ENCODE data around the gene DNA2. TPM values are rescaled to one million over a fixed set of nuclear protein-coding genes. Genes with fewer than 3 reads are reported as not detected.
"Not testable (repeated sequence)": the region's sequence is repeated elsewhere in the genome, so short reads cannot be mapped to it uniquely, and the experiment has no call there.

Gene DNA2
- 10 to 100 TPM in 1 of 4 donors, 1 to 10 TPM in 3; 1.8 to 10.5 (median 5.2) TPM for total RNA-seq

- 6 to 12% methylated on average over 16 to 32 of the region's 46 CpGs for WGBS, 2 donors
- Histone ChIP-seq H3K36me3 (no peaks in the 10 kb centered on the region), H3K27ac (peak within 1 kb of the TSS; percentile 1 to 86 (median 70)), H3K4me1 (peaks cover 9 to 22% (median 12%) of the 10 kb centered on the region in 3 donors), H3K9me3 (no peaks in the 10 kb centered on the region), H3K27me3 (no peaks in the 10 kb centered on the region), H3K4me3 (peak within 1 kb of the TSS; percentile 57 to 83 (median 63))
- no peak for DNase-seq
- TF ChIP-seq CTCF (IDR thresholded peaks at IDR 0.05) (no peak), POLR2A (IDR thresholded peaks at IDR 0.05) (no peak)
- intact Hi-C loops (cut with DNase I) = no loop called here
These were observed at the start of gene DNA2 for GRCh38 chr10:68471586-68472408. DNA2 (minus strand) TSS chr10:68471973; CDS start chr10:68471864, 109 bp downstream.

- 78 to 90% methylated on average over 11 of the region's 11 CpGs for WGBS, 2 donors
- peaks cover 0 to 77% (median 0%) of the 10 kb centered on the region in 3 donors for H3K36me3 ChIP-seq
- H3K27ac ChIP-seq; H3K4me3 ChIP-seq; intact Hi-C loops (cut with DNase I); H3K27me3 ChIP-seq; H3K9me3 ChIP-seq; H3K4me1 ChIP-seq; DNase-seq: not testable (repeated sequence)
These were observed 46.8 kb upstream of the DNA2 start for GRCh38 chr10:68518609-68519008.

- intact Hi-C loops (cut with DNase I) = no loop called here
- peaks cover 0 to 75% (median 0%) of the 10 kb centered on the region in 3 donors for H3K36me3 ChIP-seq
These were observed 45.4 kb upstream of the DNA2 start for GRCh38 chr10:68517188-68517587.

GRCh38 chr10:68516766-68517165, 45.0 kb upstream of the DNA2 start:
- DNase-seq = no peak
- intact Hi-C loops (cut with DNase I) = no loop called here
- no peaks in the 10 kb centered on the region for H3K27me3 ChIP-seq
- peaks cover 0 to 5% (median 0%) of the 10 kb centered on the region in 3 donors for H3K4me1 ChIP-seq
- peaks cover 0 to 74% (median 0%) of the 10 kb centered on the region in 3 donors for H3K36me3 ChIP-seq
- H3K4me3 ChIP-seq = no peak overlapping the region
- H3K27ac ChIP-seq = peak overlapping the region in 1 of 4 donors; percentile 8
- no peak for TF ChIP-seq POLR2A (IDR thresholded peaks at IDR 0.05)
- TF ChIP-seq CTCF (IDR thresholded peaks at IDR 0.05) = no peak
- H3K9me3 ChIP-seq = no peaks in the 10 kb centered on the region
- WGBS, 2 donors = 56 to 65% methylated on average over 4 of the region's 4 CpGs

More at GRCh38 chr10:68517188-68517587, 45.4 kb upstream of the DNA2 start:
- peaks cover 0 to 5% (median 0%) of the 10 kb centered on the region in 3 donors for H3K4me1 ChIP-seq
- no peak overlapping the region for H3K27ac ChIP-seq
- no peaks in the 10 kb centered on the region for H3K9me3 ChIP-seq
- H3K4me3 ChIP-seq = no peak overlapping the region
- DNase-seq = no peak
- no peak for TF ChIP-seq POLR2A (IDR thresholded peaks at IDR 0.05)
- TF ChIP-seq CTCF (IDR thresholded peaks at IDR 0.05) = no peak
- WGBS, 2 donors = 73 to 89% methylated on average over 5 of the region's 5 CpGs
- no peaks in the 10 kb centered on the region for H3K27me3 ChIP-seq

GRCh38 chr10:68516216-68516615, 44.4 kb upstream of the DNA2 start:
- H3K27ac ChIP-seq; H3K4me1 ChIP-seq; H3K9me3 ChIP-seq; H3K4me3 ChIP-seq; DNase-seq; intact Hi-C loops (cut with DNase I); H3K27me3 ChIP-seq: not testable (repeated sequence)
- 35 to 78% methylated on average over 2 of the region's 2 CpGs for WGBS, 2 donors
- peaks cover 0 to 77% (median 0%) of the 10 kb centered on the region in 3 donors for H3K36me3 ChIP-seq

- no peak overlapping the region for H3K4me3 ChIP-seq
- no peak overlapping the region for H3K27ac ChIP-seq
- no peaks in the 10 kb centered on the region for H3K27me3 ChIP-seq
- H3K36me3 ChIP-seq = peaks cover 0 to 59% (median 0%) of the 10 kb centered on the region in 3 donors
- no peaks in the 10 kb centered on the region for H3K9me3 ChIP-seq
- H3K4me1 ChIP-seq = no peaks in the 10 kb centered on the region
- DNase-seq = no peak
- no peak for TF ChIP-seq CTCF (IDR thresholded peaks at IDR 0.05)
- no peak for TF ChIP-seq POLR2A (IDR thresholded peaks at IDR 0.05)
- intact Hi-C loops (cut with DNase I) = no loop called here
- WGBS, 2 donors = 93 to 94% methylated on average over 6 of the region's 6 CpGs
These were observed 36.3 kb upstream of the DNA2 start for GRCh38 chr10:68508090-68508489.
